ENCODE data around the gene POC5. TPM values are rescaled to one million over a fixed set of nuclear protein-coding genes. Genes with fewer than 3 reads are reported as not detected.

POC5 gene
- total and polyA plus RNA-seq, 2 of the 13 experiments (the other 11 are each of a cell fraction or from before 2014, with no cell fraction given), result 6.9 to 9.3 TPM

DNA sequence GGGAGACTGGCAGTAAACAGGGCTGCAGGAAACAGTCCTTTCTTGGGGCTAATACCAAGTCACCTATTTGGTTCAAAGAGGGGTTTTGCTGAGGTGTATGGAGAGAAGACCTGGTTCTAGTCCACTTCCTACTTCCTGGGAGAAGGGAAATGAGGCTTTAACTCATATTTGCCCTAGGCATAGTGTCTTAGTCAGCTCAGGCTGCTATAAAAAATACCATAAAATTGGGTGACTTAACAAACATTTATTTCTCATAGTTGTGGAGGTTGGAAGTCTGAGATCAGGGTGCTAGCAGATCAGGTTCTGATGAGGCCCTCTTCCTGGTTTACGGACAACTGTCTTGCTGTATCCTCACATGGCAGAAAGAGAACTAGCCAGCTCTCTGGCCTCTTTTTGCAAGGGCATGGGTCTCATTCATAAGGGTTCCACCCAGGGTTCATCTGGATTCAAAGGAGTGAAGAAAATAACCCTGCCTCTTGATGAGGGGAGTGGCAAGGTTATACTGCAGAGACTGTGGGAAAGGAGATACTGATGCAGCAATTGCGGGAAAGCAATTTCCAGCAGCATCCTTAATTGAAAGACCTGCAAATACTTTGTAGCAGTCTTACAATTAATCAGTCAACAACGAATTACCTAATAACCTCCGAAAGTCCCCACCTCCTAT, 65.5 kb downstream of the POC5 start:
- Histone ChIP-seq H4K20me1 (ENCODE audit: insufficient read depth, low read length) (no peaks in the 10 kb centered on the region), H3K9ac (ENCODE audit: insufficient read depth, low read depth, low read length) (no peak overlapping the region), H3K27ac (ENCODE audit: extremely low read length, insufficient read depth, low read length) (no peak overlapping the region), H3K4me3 (replicated peaks in 1 of 3; ENCODE audit: insufficient read depth in 1 of 3, low read depth in 2 of 3, low read length in 3 of 3) (no peak overlapping the region), H3K9me3 (ENCODE audit: low read length) (no peaks in the 10 kb centered on the region), H3K4me1 (ENCODE audit: insufficient read depth, low read length) (peaks cover 9% of the 10 kb centered on the region), H3K79me2 (ENCODE audit: insufficient read depth, low read length) (no peaks in the 10 kb centered on the region), H2AFZ (ENCODE audit: low read length) (no peak overlapping the region), H3K36me3 (replicated peaks in 1 of 2; ENCODE audit: control insufficient read depth in 1 of 2, insufficient read depth in 2 of 2, low read length in 2 of 2) (no peaks in the 10 kb centered on the region), H3K27me3 (ENCODE audit: control insufficient read depth in 1 of 2, insufficient read depth in 2 of 2, low read length in 2 of 2) (peaks cover 2 to 14% of the 10 kb centered on the region in 2 experiments; a peak in 2 of 5 replicates), H3K4me2 (ENCODE audit: low read depth, low read length) (no peak overlapping the region)
- WGBS (ENCODE audit: low lambda C conversion rate), result 40% methylated on average over 4 of the region's 4 CpGs
- ChIA-PET CTCF (ENCODE audit: low intra/inter-chr PET ratio, low total read pairs) (no interaction called here), POLR2A (no interaction called here)
- in situ Hi-C loops (cut with HindIII; ENCODE audit: extremely low pct_ligation_motif_present, low pct_unique_long_range_greater_than_20kb) (no loop called here), intact Hi-C loops (cut with micrococcal nuclease; ENCODE audit: unreplicated experiment) (no loop called here)
- BruUV-seq (replicated peaks), result no TSS peak
- ATAC-seq, result no peak
- no peak for FAIRE-seq
- no peak for DNase-seq (ENCODE audit: low spot score)
- no peak for TF ChIP-seq ZNF557 (CRISPR knock-in tag; IDR thresholded peaks at IDR 0.05)
- no peak for TF ChIP-seq SIN3A (IDR thresholded peaks at IDR 0.05; ENCODE audit: borderline replicate concordance, low read depth, low read length)
- TF ChIP-seq ZNF496 (CRISPR knock-in tag; IDR thresholded peaks at IDR 0.05; ENCODE audit: insufficient replicate concordance), result no peak
- TF ChIP-seq MTF1 (CRISPR knock-in tag; IDR thresholded peaks at IDR 0.05), result no peak
- no peak for TF ChIP-seq ZNF780A (CRISPR knock-in tag; IDR thresholded peaks at IDR 0.05)
- TF ChIP-seq ZNF569 (CRISPR knock-in tag; IDR thresholded peaks at IDR 0.05; ENCODE audit: borderline replicate concordance), result no peak
- TF ChIP-seq NR1H2 (CRISPR knock-in tag; IDR thresholded peaks at IDR 0.05; ENCODE audit: borderline replicate concordance, low read depth), result no peak
- TF ChIP-seq, protein P1, sequence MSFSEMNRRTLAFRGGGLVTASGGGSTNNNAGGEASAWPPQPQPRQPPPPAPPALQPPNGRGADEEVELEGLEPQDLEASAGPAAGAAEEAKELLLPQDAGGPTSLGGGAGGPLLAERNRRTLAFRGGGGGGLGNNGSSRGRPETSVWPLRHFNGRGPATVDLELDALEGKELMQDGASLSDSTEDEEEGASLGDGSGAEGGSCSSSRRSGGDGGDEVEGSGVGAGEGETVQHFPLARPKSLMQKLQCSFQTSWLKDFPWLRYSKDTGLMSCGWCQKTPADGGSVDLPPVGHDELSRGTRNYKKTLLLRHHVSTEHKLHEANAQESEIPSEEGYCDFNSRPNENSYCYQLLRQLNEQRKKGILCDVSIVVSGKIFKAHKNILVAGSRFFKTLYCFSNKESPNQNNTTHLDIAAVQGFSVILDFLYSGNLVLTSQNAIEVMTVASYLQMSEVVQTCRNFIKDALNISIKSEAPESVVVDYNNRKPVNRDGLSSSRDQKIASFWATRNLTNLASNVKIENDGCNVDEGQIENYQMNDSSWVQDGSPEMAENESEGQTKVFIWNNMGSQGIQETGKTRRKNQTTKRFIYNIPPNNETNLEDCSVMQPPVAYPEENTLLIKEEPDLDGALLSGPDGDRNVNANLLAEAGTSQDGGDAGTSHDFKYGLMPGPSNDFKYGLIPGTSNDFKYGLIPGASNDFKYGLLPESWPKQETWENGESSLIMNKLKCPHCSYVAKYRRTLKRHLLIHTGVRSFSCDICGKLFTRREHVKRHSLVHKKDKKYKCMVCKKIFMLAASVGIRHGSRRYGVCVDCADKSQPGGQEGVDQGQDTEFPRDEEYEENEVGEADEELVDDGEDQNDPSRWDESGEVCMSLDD (CRISPR knock-in tag; IDR thresholded peaks at IDR 0.05; ENCODE audit: borderline replicate concordance), result no peak
